ENCODE data around the gene HOXD8.

The HOXD8 gene

GRCh38 chr2:176109192-176109901 lies 20.2 kb upstream of the HOXD8 start:
- Histone ChIP-seq H3K9ac (ENCODE audit: low read length) (no peak overlapping the region), H3K27me3 (ENCODE audit: control insufficient read depth, insufficient read depth, low read length) (peaks cover 47% of the 10 kb centered on the region), H3K4me3 (ENCODE audit: low read length) (no peak overlapping the region), H3K4me1 (ENCODE audit: control insufficient read depth, insufficient read depth, low read length) (no peaks in the 10 kb centered on the region), H3K27ac (ENCODE audit: low read depth, low read length) (no peak overlapping the region), H3K36me3 (ENCODE audit: control insufficient read depth, insufficient read depth, low read length) (no peaks in the 10 kb centered on the region)

- Histone ChIP-seq H3K4me3 (ENCODE audit: low read length) (no peak overlapping the region), H3K27ac (ENCODE audit: low read depth, low read length) (no peak overlapping the region), H3K4me1 (ENCODE audit: control insufficient read depth, insufficient read depth, low read length) (no peaks in the 10 kb centered on the region), H3K27me3 (ENCODE audit: control insufficient read depth, insufficient read depth, low read length) (peaks cover 49% of the 10 kb centered on the region), H3K9ac (ENCODE audit: low read length) (no peak overlapping the region), H3K36me3 (ENCODE audit: control insufficient read depth, insufficient read depth, low read length) (no peaks in the 10 kb centered on the region)
Observed at GRCh38 chr2:176109946-176110345, 19.6 kb upstream of the HOXD8 start.

- no peak overlapping the region for H3K27ac ChIP-seq (ENCODE audit: low read depth, low read length)
- no peak overlapping the region for H3K4me3 ChIP-seq (ENCODE audit: low read length)
- no peaks in the 10 kb centered on the region for H3K4me1 ChIP-seq (ENCODE audit: control insufficient read depth, insufficient read depth, low read length)
- no peak overlapping the region for H3K9ac ChIP-seq (ENCODE audit: low read length)
- peaks cover 42% of the 10 kb centered on the region for H3K27me3 ChIP-seq (ENCODE audit: control insufficient read depth, insufficient read depth, low read length)
- H3K36me3 ChIP-seq (ENCODE audit: control insufficient read depth, insufficient read depth, low read length), result no peaks in the 10 kb centered on the region
Observed at GRCh38 chr2:176110415-176111308, 18.8 kb upstream of the HOXD8 start.

- no peaks in the 10 kb centered on the region for H3K36me3 ChIP-seq (ENCODE audit: control insufficient read depth, insufficient read depth, low read length)
- no peaks in the 10 kb centered on the region for H3K4me1 ChIP-seq (ENCODE audit: control insufficient read depth, insufficient read depth, low read length)
- no peak overlapping the region for H3K9ac ChIP-seq (ENCODE audit: low read length)
- peaks cover 37% of the 10 kb centered on the region for H3K27me3 ChIP-seq (ENCODE audit: control insufficient read depth, insufficient read depth, low read length)
- no peak overlapping the region for H3K4me3 ChIP-seq (ENCODE audit: low read length)
- no peak overlapping the region for H3K27ac ChIP-seq (ENCODE audit: low read depth, low read length)
Observed at GRCh38 chr2:176111309-176111663, 18.2 kb upstream of the HOXD8 start.

- Histone ChIP-seq H3K36me3 (ENCODE audit: control insufficient read depth, insufficient read depth, low read length) (no peaks in the 10 kb centered on the region), H3K27me3 (ENCODE audit: control insufficient read depth, insufficient read depth, low read length) (peaks cover 38% of the 10 kb centered on the region), H3K9ac (ENCODE audit: low read length) (no peak overlapping the region), H3K4me1 (ENCODE audit: control insufficient read depth, insufficient read depth, low read length) (no peaks in the 10 kb centered on the region), H3K27ac (ENCODE audit: low read depth, low read length) (no peak overlapping the region), H3K4me3 (ENCODE audit: low read length) (no peak overlapping the region)
Observed at GRCh38 chr2:176111846-176112374, 17.6 kb upstream of the HOXD8 start.

- H3K36me3 ChIP-seq (ENCODE audit: control insufficient read depth, insufficient read depth, low read length), result no peaks in the 10 kb centered on the region
- H3K4me1 ChIP-seq (ENCODE audit: control insufficient read depth, insufficient read depth, low read length), result no peaks in the 10 kb centered on the region
- H3K27me3 ChIP-seq (ENCODE audit: control insufficient read depth, insufficient read depth, low read length), result peaks cover 40% of the 10 kb centered on the region
- H3K4me3 ChIP-seq (ENCODE audit: low read length), result no peak overlapping the region
- H3K27ac ChIP-seq (ENCODE audit: low read depth, low read length), result no peak overlapping the region
- H3K9ac ChIP-seq (ENCODE audit: low read length), result no peak overlapping the region
Observed at GRCh38 chr2:176112375-176113302, 16.9 kb upstream of the HOXD8 start.

- peaks cover 42% of the 10 kb centered on the region for H3K27me3 ChIP-seq (ENCODE audit: control insufficient read depth, insufficient read depth, low read length)
- H3K4me3 ChIP-seq (ENCODE audit: low read length), result no peak overlapping the region
- H3K4me1 ChIP-seq (ENCODE audit: control insufficient read depth, insufficient read depth, low read length), result no peaks in the 10 kb centered on the region
- H3K36me3 ChIP-seq (ENCODE audit: control insufficient read depth, insufficient read depth, low read length), result no peaks in the 10 kb centered on the region
- no peak overlapping the region for H3K9ac ChIP-seq (ENCODE audit: low read length)
- no peak overlapping the region for H3K27ac ChIP-seq (ENCODE audit: low read depth, low read length)
Observed at GRCh38 chr2:176114120-176114929, 15.2 kb upstream of the HOXD8 start.

- Histone ChIP-seq H3K36me3 (ENCODE audit: control insufficient read depth, insufficient read depth, low read length) (no peaks in the 10 kb centered on the region), H3K27me3 (ENCODE audit: control insufficient read depth, insufficient read depth, low read length) (peaks cover 35% of the 10 kb centered on the region), H3K4me1 (ENCODE audit: control insufficient read depth, insufficient read depth, low read length) (no peaks in the 10 kb centered on the region), H3K27ac (ENCODE audit: low read depth, low read length) (no peak overlapping the region), H3K4me3 (ENCODE audit: low read length) (no peak overlapping the region), H3K9ac (ENCODE audit: low read length) (no peak overlapping the region)
Observed at GRCh38 chr2:176114930-176115625, 14.4 kb upstream of the HOXD8 start.

- Histone ChIP-seq H3K36me3 (ENCODE audit: control insufficient read depth, insufficient read depth, low read length) (no peaks in the 10 kb centered on the region), H3K4me3 (ENCODE audit: low read length) (peak within 1 kb of the TSS; percentile 36), H3K4me1 (ENCODE audit: control insufficient read depth, insufficient read depth, low read length) (no peaks in the 10 kb centered on the region), H3K27me3 (ENCODE audit: control insufficient read depth, insufficient read depth, low read length) (peaks cover 36% of the 10 kb centered on the region), H3K9ac (ENCODE audit: low read length) (no peak within 1 kb of the TSS), H3K27ac (ENCODE audit: low read depth, low read length) (no peak within 1 kb of the TSS)
Observed at GRCh38 chr2:176115883-176116813, 13.4 kb upstream of the HOXD8 start, which contains the start of gene HOXD10. HOXD10 (plus strand) TSS chr2:176116778; CDS start chr2:176116834, 56 bp downstream.

GRCh38 chr2:176117162-176117822 lies 12.2 kb upstream of the HOXD8 start:
- Histone ChIP-seq H3K9ac (ENCODE audit: low read length) (no peak overlapping the region), H3K4me1 (ENCODE audit: control insufficient read depth, insufficient read depth, low read length) (no peaks in the 10 kb centered on the region), H3K27me3 (ENCODE audit: control insufficient read depth, insufficient read depth, low read length) (peaks cover 30% of the 10 kb centered on the region), H3K4me3 (ENCODE audit: low read length) (no peak overlapping the region), H3K27ac (ENCODE audit: low read depth, low read length) (no peak overlapping the region), H3K36me3 (ENCODE audit: control insufficient read depth, insufficient read depth, low read length) (no peaks in the 10 kb centered on the region)

Data from rectal smooth muscle tissue (tissue), 1 donor.